ENCODE data around the gene SLC17A8.

Gene SLC17A8

GRCh38 chr12:100447381-100447780 lies 90.5 kb downstream of the SLC17A8 start:
- no peaks in the 10 kb centered on the region for H3K27me3 ChIP-seq (ENCODE audit: insufficient read depth, low read depth)
- no peaks in the 10 kb centered on the region for H3K79me2 ChIP-seq (ENCODE audit: insufficient read depth, low read depth)
- no peaks in the 10 kb centered on the region for H3K36me3 ChIP-seq (ENCODE audit: insufficient read depth)
- no peak overlapping the region for H3K4me2 ChIP-seq
- TF ChIP-seq CTCF (conservative IDR thresholded peaks at IDR 0.05; ENCODE audit: low read depth, low read length): no peak
- no peak overlapping the region for H3K9ac ChIP-seq
- no peaks in the 10 kb centered on the region for H3K4me1 ChIP-seq (ENCODE audit: low read depth, poor library complexity, severe bottlenecking)
- no peak overlapping the region for H2AFZ ChIP-seq (ENCODE audit: low read depth)
- no peaks in the 10 kb centered on the region for H4K20me1 ChIP-seq (ENCODE audit: insufficient read depth)
- H3K27ac ChIP-seq: no peak overlapping the region
- H3K4me3 ChIP-seq (IDR thresholded peaks at IDR 0.05; ENCODE audit: insufficient read depth, low read depth, low read length): no peak overlapping the region

GRCh38 chr12:100448656-100449055 lies 91.8 kb downstream of the SLC17A8 start:
- no peaks in the 10 kb centered on the region for H3K27me3 ChIP-seq (ENCODE audit: insufficient read depth, low read depth)
- no peak overlapping the region for H2AFZ ChIP-seq (ENCODE audit: low read depth)
- no peaks in the 10 kb centered on the region for H3K79me2 ChIP-seq (ENCODE audit: insufficient read depth, low read depth)
- H3K4me1 ChIP-seq (ENCODE audit: low read depth, poor library complexity, severe bottlenecking): no peaks in the 10 kb centered on the region
- no peak overlapping the region for H3K4me3 ChIP-seq (IDR thresholded peaks at IDR 0.05; ENCODE audit: insufficient read depth, low read depth, low read length)
- H3K36me3 ChIP-seq (ENCODE audit: insufficient read depth): no peaks in the 10 kb centered on the region
- no peak overlapping the region for H3K4me2 ChIP-seq
- H4K20me1 ChIP-seq (ENCODE audit: insufficient read depth): no peaks in the 10 kb centered on the region
- TF ChIP-seq CTCF (conservative IDR thresholded peaks at IDR 0.05; ENCODE audit: low read depth, low read length): no peak
- H3K27ac ChIP-seq: no peak overlapping the region
- no peak overlapping the region for H3K9ac ChIP-seq

- Histone ChIP-seq H4K20me1 (ENCODE audit: insufficient read depth) (no peaks in the 10 kb centered on the region), H3K27me3 (ENCODE audit: insufficient read depth, low read depth) (no peaks in the 10 kb centered on the region)
- no peak for TF ChIP-seq CTCF (conservative IDR thresholded peaks at IDR 0.05; ENCODE audit: low read depth, low read length)
Measured at GRCh38 chr12:100450735-100451134, 93.9 kb downstream of the SLC17A8 start.

GRCh38 chr12:100453951-100454350 lies 97.1 kb downstream of the SLC17A8 start:
- no peaks in the 10 kb centered on the region for H3K4me1 ChIP-seq (ENCODE audit: low read depth, poor library complexity, severe bottlenecking)
- H3K4me3 ChIP-seq (IDR thresholded peaks at IDR 0.05; ENCODE audit: insufficient read depth, low read depth, low read length): no peak overlapping the region
- H3K79me2 ChIP-seq (ENCODE audit: insufficient read depth, low read depth): no peaks in the 10 kb centered on the region
- H3K9ac ChIP-seq: no peak overlapping the region
- H4K20me1 ChIP-seq (ENCODE audit: insufficient read depth): no peaks in the 10 kb centered on the region
- no peaks in the 10 kb centered on the region for H3K27me3 ChIP-seq (ENCODE audit: insufficient read depth, low read depth)
- H2AFZ ChIP-seq (ENCODE audit: low read depth): no peak overlapping the region
- no peak overlapping the region for H3K27ac ChIP-seq
- no peaks in the 10 kb centered on the region for H3K36me3 ChIP-seq (ENCODE audit: insufficient read depth)
- no peak overlapping the region for H3K4me2 ChIP-seq
- no peak for TF ChIP-seq CTCF (conservative IDR thresholded peaks at IDR 0.05; ENCODE audit: low read depth, low read length)

More at GRCh38 chr12:100450735-100451134, 93.9 kb downstream of the SLC17A8 start:
- H3K4me1 ChIP-seq (ENCODE audit: low read depth, poor library complexity, severe bottlenecking): no peaks in the 10 kb centered on the region
- no peak overlapping the region for H2AFZ ChIP-seq (ENCODE audit: low read depth)
- H3K27ac ChIP-seq: no peak overlapping the region
- H3K9ac ChIP-seq: no peak overlapping the region
- no peaks in the 10 kb centered on the region for H3K79me2 ChIP-seq (ENCODE audit: insufficient read depth, low read depth)
- H3K4me2 ChIP-seq: no peak overlapping the region
- no peaks in the 10 kb centered on the region for H3K36me3 ChIP-seq (ENCODE audit: insufficient read depth)
- no peak overlapping the region for H3K4me3 ChIP-seq (IDR thresholded peaks at IDR 0.05; ENCODE audit: insufficient read depth, low read depth, low read length)
